B cell (primary cell): ENCODE data around the gene OR10A5. TPM values are rescaled to one million over a fixed set of nuclear protein-coding genes. Genes with fewer than 3 reads are reported as not detected.

Experiments
- ATAC-seq: fragments of 200-7000 bp; cut with Tn5 transposase; one replicate; pipeline ENCODE4 v1.10.0; 2021; ENCODE audit warnings: low read depth, mild to moderate bottlenecking, moderate number of reproducible peaks, moderate library complexity
- CTCF ChIA-PET: fragments of 350-600 bp; sonication (Branson Sonifier 250); formaldehyde crosslinking; loops from one replicate; lab custom pipeline; 2021; ENCODE audit warnings: antibody characterized with exemption, inconsistent platforms; lab: Charles Lee
- POLR2A ChIA-PET: fragments of 350-600 bp; sonication (Branson Sonifier 250); formaldehyde crosslinking; loops from one replicate; lab custom pipeline; 2021; ENCODE audit warnings: antibody characterized with exemption; lab: Charles Lee
- DNase-seq: peaks from one replicate; pipeline ENCODE4 v3.0.0; 2013
- H2AFZ ChIP-seq: 2 replicates; pipeline ENCODE4 v1.6.1; 2012; ENCODE audit warnings: mild to moderate bottlenecking, low read depth, low read length; ENCODE audit not compliant: insufficient read depth, poor library complexity, severe bottlenecking
- H3K27ac ChIP-seq, 2 donors: 1 replicate in 1 of 2; 2 replicates in 1 of 2; pipeline ENCODE4 v1.5.1; 2012 to 2013; ENCODE audit warnings: low read length in 2 of 2, mild to moderate bottlenecking in 2 of 2, moderate library complexity in 1 of 2
- H3K27me3 ChIP-seq, 4 experiments: fragments of 200-600 bp in 1 of 4; sonication (generic) in 1 of 4; replicated peaks in 1 of 4; 1 replicate in 2 of 4; 2 replicates in 2 of 4; pipeline versions ENCODE4 v1.6.1 to v1.7.0; 2013 to 2016; ENCODE audit warnings: low read length in 3 of 4, mild to moderate bottlenecking in 2 of 4, mixed read lengths in 1 of 4, moderate library complexity in 1 of 4; ENCODE audit not compliant: insufficient read depth in 4 of 4, control insufficient read depth in 3 of 4; ENCODE audit errors: control extremely low read depth in 1 of 4
- H3K36me3 ChIP-seq, 2 experiments: replicated peaks in 1 of 2; 1 replicate in 1 of 2; 2 replicates in 1 of 2; pipeline versions ENCODE4 v1.6.1 to v1.7.1; 2013; ENCODE audit warnings: low read length in 1 of 2; ENCODE audit not compliant: insufficient read depth in 2 of 2, control insufficient read depth in 1 of 2; ENCODE audit errors: control extremely low read depth in 1 of 2, extremely low read depth in 1 of 2
- H3K4me1 ChIP-seq, 2 donors: fragments of 200-600 bp in 1 of 2; sonication (generic) in 1 of 2; 1 replicate in 1 of 2; 2 replicates in 1 of 2; pipeline versions ENCODE4 v1.5.1 to v1.6.1; 2013 to 2017; ENCODE audit warnings: low read length in 2 of 2; ENCODE audit not compliant: control insufficient read depth in 2 of 2, insufficient read depth in 2 of 2
- H3K4me2 ChIP-seq: replicated peaks from 2 replicates; pipeline ENCODE3; 2012; ENCODE audit warnings: mild to moderate bottlenecking, low read depth, low read length; ENCODE audit not compliant: poor library complexity, severe bottlenecking
- H3K4me3 ChIP-seq, 5 experiments: fragments of 200-600 bp in 1 of 5; sonication (generic) in 1 of 5; 1 replicate in 3 of 5; 2 replicates in 2 of 5; pipeline versions ENCODE4 v1.5.1 to v1.7.0; 2011 to 2016; ENCODE audit warnings: low read length in 4 of 5, mild to moderate bottlenecking in 4 of 5, low read depth in 2 of 5, control low read depth in 1 of 5, moderate library complexity in 1 of 5; ENCODE audit not compliant: insufficient read depth in 1 of 5; ENCODE audit errors: control extremely low read depth in 1 of 5, extremely low read depth in 1 of 5
- H3K79me2 ChIP-seq: fragments of 200-600 bp; sonication (generic); one replicate; pipeline ENCODE4 v1.6.0; 2016; ENCODE audit warnings: low read length; ENCODE audit not compliant: control insufficient read depth, insufficient read depth
- H3K9ac ChIP-seq: fragments of 200-600 bp; sonication (generic); 2 replicates; pipeline ENCODE4 v1.6.1; 2017; ENCODE audit warnings: mild to moderate bottlenecking, low read length, moderate library complexity
- H3K9me3 ChIP-seq, 3 donors: one replicate each; pipeline versions ENCODE4 v1.6.1 to v1.7.1; 2013; ENCODE audit warnings: low read length in 2 of 3; ENCODE audit not compliant: control insufficient read depth in 2 of 3, insufficient read depth in 1 of 3; ENCODE audit errors: control extremely low read depth in 1 of 3
- H4K20me1 ChIP-seq: 2 replicates; pipeline ENCODE4 v1.6.0; 2012; ENCODE audit warnings: mild to moderate bottlenecking, low read length; ENCODE audit not compliant: insufficient read depth, control insufficient read depth, poor library complexity, severe bottlenecking
- H3K27ac Mint-ChIP-seq: one replicate; pipeline ENCODE4 v1.8.0; 2021; ENCODE audit warnings: mixed read lengths
- H3K27me3 Mint-ChIP-seq: one replicate; pipeline ENCODE4 v1.8.0; 2021; ENCODE audit warnings: mixed read lengths
- H3K4me1 Mint-ChIP-seq: one replicate; pipeline ENCODE4 v1.8.0; 2021; ENCODE audit warnings: mixed read lengths
- H3K4me3 Mint-ChIP-seq: one replicate; pipeline ENCODE4 v1.8.0; 2021; ENCODE audit warnings: mixed read lengths
- H3K9me3 Mint-ChIP-seq: one replicate; pipeline ENCODE4 v1.8.0; 2022; ENCODE audit warnings: mixed read lengths; ENCODE audit not compliant: insufficient read depth
- EZH2 ChIP-seq: IDR thresholded peaks from 2 replicates; pipeline ENCODE4 v1.6.1; 2012; ENCODE audit warnings: borderline replicate concordance, low read depth, mild to moderate bottlenecking, moderate library complexity, low read length; ENCODE audit not compliant: insufficient read depth, poor library complexity, severe bottlenecking
- WGBS: methylation state at CpG from one replicate; pipeline ENCODE4 v1.1.5; 2013; ENCODE audit warnings: missing lambda C conversion rate; ENCODE audit not compliant: insufficient coverage; 5-methylcytosine and 5-hydroxymethylcytosine counted together
- intact Hi-C: fragments of 100-400 bp; cut with micrococcal nuclease; formaldehyde crosslinking; loops from one replicate; pipeline ENCODE4 v1.10.0; 2022
- polyA plus RNA-seq: library from polyadenylated mRNA; depleted of rRNA; stranded (reverse); fragments of >200 nt; gene quantifications from 2 replicates; pipeline ENCODE4 v1.2.3, GENCODE V29; 2012
- total RNA-seq, 2 donors: library from RNA; stranded (reverse); fragments of 120-200 nt in 1 of 2; gene quantifications; 1 replicate in 1 of 2; 2 replicates in 1 of 2; pipeline versions ENCODE4 v1.2.3 to v1.2.4, GENCODE V29; 2013 to 2022
- TF ChIP-seq, protein P1 (sequence below): fragments of 200-600 bp; IDR thresholded peaks from one replicate; pipeline ENCODE4 v1.8.0; 2022; ENCODE audit warnings: antibody characterized with exemption, mild to moderate bottlenecking

Gene OR10A5
- total and polyA plus RNA-seq, 2 donors (not counting 1 experiment from before 2014, with no cell fraction given) = not detected

GRCh38 chr11:6892400-6892799 lies 46.9 kb downstream of the OR10A5 start, which contains the start of gene OR2D2:
Gene OR2D2 (minus strand): TSS chr11:6892500. CDS start chr11:6892500, 0 bp downstream.
- H3K27ac ChIP-seq = no peak within 1 kb of the TSS
- intact Hi-C loops = no loop called here
- no peaks in the 10 kb centered on the region for H3K79me2 ChIP-seq
- DNase-seq = no peak
- H3K27ac Mint-ChIP-seq = no peak within 1 kb of the TSS
- CTCF ChIA-PET = no interaction called here
- no peaks in the 10 kb centered on the region for H3K4me1 ChIP-seq
- no peak for TF ChIP-seq EZH2
- TF ChIP-seq, protein P1, sequence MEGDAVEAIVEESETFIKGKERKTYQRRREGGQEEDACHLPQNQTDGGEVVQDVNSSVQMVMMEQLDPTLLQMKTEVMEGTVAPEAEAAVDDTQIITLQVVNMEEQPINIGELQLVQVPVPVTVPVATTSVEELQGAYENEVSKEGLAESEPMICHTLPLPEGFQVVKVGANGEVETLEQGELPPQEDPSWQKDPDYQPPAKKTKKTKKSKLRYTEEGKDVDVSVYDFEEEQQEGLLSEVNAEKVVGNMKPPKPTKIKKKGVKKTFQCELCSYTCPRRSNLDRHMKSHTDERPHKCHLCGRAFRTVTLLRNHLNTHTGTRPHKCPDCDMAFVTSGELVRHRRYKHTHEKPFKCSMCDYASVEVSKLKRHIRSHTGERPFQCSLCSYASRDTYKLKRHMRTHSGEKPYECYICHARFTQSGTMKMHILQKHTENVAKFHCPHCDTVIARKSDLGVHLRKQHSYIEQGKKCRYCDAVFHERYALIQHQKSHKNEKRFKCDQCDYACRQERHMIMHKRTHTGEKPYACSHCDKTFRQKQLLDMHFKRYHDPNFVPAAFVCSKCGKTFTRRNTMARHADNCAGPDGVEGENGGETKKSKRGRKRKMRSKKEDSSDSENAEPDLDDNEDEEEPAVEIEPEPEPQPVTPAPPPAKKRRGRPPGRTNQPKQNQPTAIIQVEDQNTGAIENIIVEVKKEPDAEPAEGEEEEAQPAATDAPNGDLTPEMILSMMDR = no peak
- H3K27me3 Mint-ChIP-seq = peaks cover 5% of the 10 kb centered on the region
- H2AFZ ChIP-seq = no peak within 1 kb of the TSS
- H3K9ac ChIP-seq = no peak within 1 kb of the TSS
- H3K4me2 ChIP-seq = no peak within 1 kb of the TSS
- H4K20me1 ChIP-seq = no peaks in the 10 kb centered on the region
- H3K9me3 ChIP-seq = peaks cover 2 to 4% (median 2%) of the 10 kb centered on the region in 3 donors
- H3K36me3 ChIP-seq = no peaks in the 10 kb centered on the region
- H3K27me3 ChIP-seq = peaks cover 0 to 5% (median 0%) of the 10 kb centered on the region in 4 experiments
- peaks cover 2% of the 10 kb centered on the region for H3K4me1 Mint-ChIP-seq
- H3K4me3 ChIP-seq = no peak within 1 kb of the TSS
- no peak for ATAC-seq
- POLR2A ChIA-PET = no interaction called here
- H3K9me3 Mint-ChIP-seq = no peaks in the 10 kb centered on the region
- WGBS = 100% methylated on average over 2 of the region's 2 CpGs
- H3K4me3 Mint-ChIP-seq = no peak within 1 kb of the TSS

GRCh38 chr11:6894097-6894496 lies 48.6 kb downstream of the OR10A5 start:
- H3K9ac ChIP-seq = no peak overlapping the region
- H4K20me1 ChIP-seq = no peaks in the 10 kb centered on the region
- H3K4me3 ChIP-seq = no peak overlapping the region
- no peaks in the 10 kb centered on the region for H3K36me3 ChIP-seq
- H3K4me1 ChIP-seq = no peaks in the 10 kb centered on the region
- no peak overlapping the region for H3K4me3 Mint-ChIP-seq
- no peaks in the 10 kb centered on the region for H3K9me3 ChIP-seq
- H2AFZ ChIP-seq = no peak overlapping the region
- DNase-seq = no peak
- no peak overlapping the region for H3K27ac Mint-ChIP-seq
- no peak for TF ChIP-seq EZH2
- TF ChIP-seq, protein P1 = no peak
- no peak overlapping the region for H3K4me2 ChIP-seq
- H3K27me3 Mint-ChIP-seq = peaks cover 7% of the 10 kb centered on the region
- ChIA-PET CTCF (no interaction called here), POLR2A (no interaction called here)
- no peaks in the 10 kb centered on the region for H3K9me3 Mint-ChIP-seq
- intact Hi-C loops = no loop called here
- no peak overlapping the region for H3K27ac ChIP-seq
- H3K27me3 ChIP-seq = peaks cover 0 to 2% (median 0%) of the 10 kb centered on the region in 4 experiments
- peaks cover 2% of the 10 kb centered on the region for H3K4me1 Mint-ChIP-seq
- no peak for ATAC-seq
- no peaks in the 10 kb centered on the region for H3K79me2 ChIP-seq
